Loucy (cell line): ENCODE measurements around the gene MPRIP.

Experiments used
- EZH2phosphoT487 ChIP-seq: fragments of 200-600 bp; IDR thresholded peaks from 2 replicates; pipeline ENCODE4 v1.6.1; 2018; ENCODE audit warnings: antibody characterized with exemption, mild to moderate bottlenecking, moderate library complexity, borderline replicate concordance
- TF ChIP-seq, protein P1 (sequence below): fragments of 200-600 bp; sonication (generic); conservative IDR thresholded peaks from 2 replicates; pipeline ENCODE4 v1.5.1; 2014; ENCODE audit warnings: mild to moderate bottlenecking, antibody characterized with exemption, low read length

DNA sequence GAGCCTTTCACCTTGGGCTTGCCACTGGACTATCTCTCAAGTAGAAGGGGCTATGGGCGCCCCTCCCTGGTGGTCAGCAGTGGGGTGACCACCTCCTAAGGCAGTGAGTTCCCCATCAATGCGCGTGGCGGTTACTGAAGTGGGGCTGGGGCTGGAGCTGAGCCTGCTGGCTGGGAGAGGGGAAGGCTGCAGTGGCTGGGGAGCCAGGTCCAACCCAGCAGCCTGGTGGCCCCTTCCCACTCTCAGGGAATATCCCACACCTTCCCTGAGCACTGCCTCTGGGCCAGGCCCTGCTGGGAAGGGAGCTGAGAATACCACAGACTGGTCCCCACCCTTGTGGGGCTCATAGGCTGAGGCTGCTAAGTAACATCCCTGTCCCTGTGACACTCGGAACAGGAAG lies 19.8 kb upstream of the MPRIP start:
- TF ChIP-seq, protein P1, sequence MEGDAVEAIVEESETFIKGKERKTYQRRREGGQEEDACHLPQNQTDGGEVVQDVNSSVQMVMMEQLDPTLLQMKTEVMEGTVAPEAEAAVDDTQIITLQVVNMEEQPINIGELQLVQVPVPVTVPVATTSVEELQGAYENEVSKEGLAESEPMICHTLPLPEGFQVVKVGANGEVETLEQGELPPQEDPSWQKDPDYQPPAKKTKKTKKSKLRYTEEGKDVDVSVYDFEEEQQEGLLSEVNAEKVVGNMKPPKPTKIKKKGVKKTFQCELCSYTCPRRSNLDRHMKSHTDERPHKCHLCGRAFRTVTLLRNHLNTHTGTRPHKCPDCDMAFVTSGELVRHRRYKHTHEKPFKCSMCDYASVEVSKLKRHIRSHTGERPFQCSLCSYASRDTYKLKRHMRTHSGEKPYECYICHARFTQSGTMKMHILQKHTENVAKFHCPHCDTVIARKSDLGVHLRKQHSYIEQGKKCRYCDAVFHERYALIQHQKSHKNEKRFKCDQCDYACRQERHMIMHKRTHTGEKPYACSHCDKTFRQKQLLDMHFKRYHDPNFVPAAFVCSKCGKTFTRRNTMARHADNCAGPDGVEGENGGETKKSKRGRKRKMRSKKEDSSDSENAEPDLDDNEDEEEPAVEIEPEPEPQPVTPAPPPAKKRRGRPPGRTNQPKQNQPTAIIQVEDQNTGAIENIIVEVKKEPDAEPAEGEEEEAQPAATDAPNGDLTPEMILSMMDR: no peak
- TF ChIP-seq EZH2phosphoT487: no peak
